Pancreas (tissue), 10 donors: ENCODE results near the gene COL28A1. TPM values are rescaled to one million over a fixed set of nuclear protein-coding genes. Genes with fewer than 3 reads are reported as not detected.
A peak's percentile ranks its signal among the peaks of the same experiment; 100 is the strongest.

Experiments
- ATAC-seq, 4 donors: fragments of 200-7000 bp; cut with Tn5 transposase; one replicate each; pipeline versions ENCODE4 v1.8.0 to v1.9.1; 2020; ENCODE audit warnings: mild to moderate bottlenecking in 4 of 4, moderate library complexity in 4 of 4
- DNase-seq, 6 donors: peaks; one replicate each; pipeline ENCODE4 v3.0.0-alpha.2; 2020
- FAIRE-seq: peaks from 2 replicates; lab custom pipeline; 2012; peaks lifted over from hg19 to GRCh38; lab: Jason Lieb, UNC
- H3K27ac ChIP-seq, 4 donors: fragments of 200-600 bp; sonication (generic); 1 replicate in 3 of 4; 2 replicates in 1 of 4; pipeline versions ENCODE4 v1.5.0 to v1.8.0; 2020
- H3K27me3 ChIP-seq, 4 donors: fragments of 200-600 bp; one replicate each; pipeline ENCODE4 v1.8.0; 2021
- H3K36me3 ChIP-seq, 3 donors: fragments of 200-600 bp; sonication (generic) in 1 of 3; one replicate each; pipeline versions ENCODE4 v1.5.0 to v1.8.0; 2020 to 2021
- H3K4me1 ChIP-seq, 3 donors: fragments of 200-600 bp; one replicate each; pipeline ENCODE4 v1.8.0; 2021
- H3K4me3 ChIP-seq, 4 donors: fragments of 200-600 bp; sonication (generic) in 2 of 4; one replicate each; pipeline versions ENCODE4 v1.5.0 to v1.8.0; 2020 to 2021
- H3K9me3 ChIP-seq, 4 donors: fragments of 200-600 bp; one replicate each; pipeline ENCODE4 v1.8.0; 2021
- CTCF ChIP-seq, 4 donors: fragments of 200-600 bp; sonication (generic) in 3 of 4; IDR thresholded peaks; one replicate each; pipeline versions ENCODE4 v1.5.0 to v1.8.0; 2021; ENCODE audit warnings: antibody characterized with exemption in 4 of 4
- WGBS, 2 donors: extraction: QIAGEN DNeasy Blood & Tissue Kit; methylation state at CpG; one replicate each; pipeline ENCODE4 v1.1.7; 2013; 5-methylcytosine and 5-hydroxymethylcytosine counted together
- intact Hi-C, 3 donors: fragments of 100-400 bp; cut with DNase I; formaldehyde crosslinking; loops; one replicate each; pipeline versions ENCODE4 v1.11.1 to v1.14.2; 2022
- polyA plus RNA-seq, 2 donors: library from polyadenylated mRNA; stranded (reverse); fragments of 200-250 nt; gene quantifications; one replicate each; pipeline ENCODE4 v1.2.3, GENCODE V29; 2013
- total RNA-seq, 6 donors: library from RNA; stranded (reverse); fragmentation: NEBNext Ultra II Directional in 4 of 6; extraction: Animal tissue kit (Norgen Biotek cat#: 25700) in 4 of 6; gene quantifications; one replicate each; pipeline versions ENCODE4 v1.2.1 to v1.2.4, GENCODE V29; 2021 to 2023
- donor health status: healthy with polysubstance abuse.
- donor health status: DM: no; HTN: no; CAD: no; lungs with moderate emphysema.
- donor health status: DM: no; HTN: no; CAD: no.
- donor health status: control.
- donor health status: control.
- donor health status: Bipolar disorder and iron deficiency.
- donor health status: DM: yes; HTN: yes; CAD: no.
- donor health status: DM: no; HTN: no; CAD: no.
- donor health status: DM: no; HTN: no; CAD: no.
- donor health status: DM: yes; HTN: yes; CAD: no.

The COL28A1 gene
- total RNA-seq (1 to 10 TPM in 4 of 6 donors, under 1 TPM in 2; 0.84 to 6.9 (median 2.8) TPM), polyA plus RNA-seq (10 to 100 TPM in 1 of 2 donors, 1 to 10 TPM in 1; 9.4 to 14.4 TPM)

GRCh38 chr7:7535691-7536090 is at the start of gene COL28A1:
TSS of gene COL28A1 (minus strand) at chr7:7535873. CDS start at chr7:7532875, 2,998 bp downstream.
- no peaks in the 10 kb centered on the region for H3K36me3 ChIP-seq
- FAIRE-seq (no peak), DNase-seq (no peak), ATAC-seq (no peak)
- H3K4me3 ChIP-seq, result no peak within 1 kb of the TSS
- no peaks in the 10 kb centered on the region for H3K9me3 ChIP-seq
- intact Hi-C loops, result no loop called here
- no peaks in the 10 kb centered on the region for H3K27me3 ChIP-seq
- TF ChIP-seq CTCF (IDR thresholded peaks at IDR 0.05), result no peak
- H3K27ac ChIP-seq, result no peak within 1 kb of the TSS
- H3K4me1 ChIP-seq, result no peaks in the 10 kb centered on the region
- 14 to 25% methylated on average over 1 of the region's 1 CpG for WGBS, 2 donors

- Histone ChIP-seq H3K27ac (no peak overlapping the region), H3K27me3 (no peaks in the 10 kb centered on the region), H3K9me3 (no peaks in the 10 kb centered on the region), H3K4me3 (no peak overlapping the region), H3K36me3 (peaks cover 0 to 4% (median 0%) of the 10 kb centered on the region in 3 donors), H3K4me1 (peaks cover 0 to 8% (median 4%) of the 10 kb centered on the region in 3 donors)
- FAIRE-seq (no peak), ATAC-seq (no peak), DNase-seq (no peak)
- TF ChIP-seq CTCF (IDR thresholded peaks at IDR 0.05), result no peak
- WGBS, 2 donors, result 77 to 83% methylated on average over 1 of the region's 1 CpG
- intact Hi-C loops, result no loop called here
These were observed 49.0 kb upstream of the COL28A1 start for GRCh38 chr7:7584653-7585052.

DNA sequence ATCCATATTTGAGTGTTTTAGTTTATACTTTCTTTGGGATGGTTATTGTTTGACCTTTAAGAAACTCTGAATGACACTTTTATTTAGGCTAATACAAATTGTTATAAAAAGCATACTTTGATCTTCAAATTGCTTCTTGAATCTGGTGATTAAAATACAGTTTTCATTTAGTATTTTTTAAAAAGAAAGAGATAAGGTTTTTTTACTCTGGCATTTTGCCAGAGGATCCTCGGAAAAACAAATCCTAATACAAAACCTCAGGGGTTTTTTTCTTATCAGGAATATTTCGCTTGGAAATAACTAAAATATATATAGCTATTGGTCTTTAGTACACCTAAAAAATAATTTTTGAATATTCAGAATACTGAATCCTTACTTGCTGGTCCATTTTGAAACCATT is 48.1 kb upstream of the COL28A1 start:
- WGBS, 2 donors, result 38 to 41% methylated on average over 2 of the region's 2 CpGs
- DNase-seq (no peak), FAIRE-seq (peak; percentile 54), ATAC-seq (no peak)
- H3K27ac ChIP-seq, result no peak overlapping the region
- no peak overlapping the region for H3K4me3 ChIP-seq
- intact Hi-C loops, result no loop called here
- no peaks in the 10 kb centered on the region for H3K27me3 ChIP-seq
- no peaks in the 10 kb centered on the region for H3K9me3 ChIP-seq
- no peak for TF ChIP-seq CTCF (IDR thresholded peaks at IDR 0.05)
- peaks cover 0 to 8% (median 4%) of the 10 kb centered on the region in 3 donors for H3K4me1 ChIP-seq
- no peaks in the 10 kb centered on the region for H3K36me3 ChIP-seq

DNA sequence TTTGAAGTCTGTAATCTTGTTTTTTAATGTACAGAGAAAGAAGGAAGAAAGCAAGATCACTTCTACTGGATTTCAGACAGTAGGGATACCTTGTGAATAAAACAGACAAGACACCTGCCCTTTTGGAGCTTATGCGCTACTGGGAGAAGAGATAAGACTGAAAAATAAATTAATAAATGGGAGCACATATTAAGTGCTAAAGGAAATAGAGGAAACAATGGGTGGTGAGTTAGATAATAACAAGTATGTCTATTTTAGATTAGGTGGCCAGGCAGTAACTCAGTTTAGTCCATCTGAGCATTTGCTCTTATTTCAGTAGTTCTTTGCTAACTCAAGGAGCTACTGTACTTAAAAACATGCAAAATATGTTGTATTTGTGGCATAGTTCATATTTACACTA is 46.9 kb upstream of the COL28A1 start:
- FAIRE-seq (no peak), DNase-seq (no peak), ATAC-seq (no peak)
- Histone ChIP-seq H3K4me1 (peaks cover 0 to 8% (median 4%) of the 10 kb centered on the region in 3 donors), H3K36me3 (no peaks in the 10 kb centered on the region), H3K27me3 (no peaks in the 10 kb centered on the region), H3K4me3 (no peak overlapping the region), H3K27ac (no peak overlapping the region), H3K9me3 (no peaks in the 10 kb centered on the region)
- no peak for TF ChIP-seq CTCF (IDR thresholded peaks at IDR 0.05)
- WGBS, 2 donors, result 55 to 61% methylated on average over 1 of the region's 1 CpG
- intact Hi-C loops, result no loop called here

DNA sequence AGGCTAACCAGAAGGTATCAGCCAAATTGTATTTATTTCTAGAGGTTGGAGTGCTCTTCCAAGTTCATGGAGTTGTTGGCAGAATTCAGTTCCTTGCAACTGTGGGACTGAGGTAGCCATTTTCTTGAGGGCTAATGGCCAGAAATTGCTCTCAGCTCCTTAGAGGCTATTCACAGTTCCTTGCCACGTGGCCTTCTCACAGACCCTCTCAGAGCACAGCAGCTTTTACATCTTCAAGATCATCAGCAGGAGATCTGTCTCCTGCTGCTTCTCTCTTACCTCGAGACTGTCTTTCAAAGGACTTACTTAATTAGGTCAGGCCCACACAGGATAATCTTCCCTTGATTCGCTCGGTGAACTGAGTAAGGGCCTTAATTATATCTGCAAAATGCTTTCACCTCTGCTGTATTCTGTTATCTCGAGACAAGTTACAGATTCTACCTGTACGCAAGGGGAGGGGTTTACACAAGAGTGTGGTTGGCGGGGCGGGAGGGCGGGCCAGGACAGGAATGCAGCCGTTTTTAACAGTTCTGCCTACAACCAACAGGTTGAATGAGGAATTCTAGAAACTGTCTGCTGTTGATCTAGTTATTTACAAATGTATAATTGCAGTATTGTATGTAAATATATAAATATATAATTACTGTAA is 46.0 kb upstream of the COL28A1 start:
- no peak for ATAC-seq
- TF ChIP-seq CTCF (IDR thresholded peaks at IDR 0.05), result no peak
- 89% methylated on average over 10 of the region's 10 CpGs for WGBS, 2 donors
- intact Hi-C loops, result no loop called here
- H3K27ac ChIP-seq, result no peak overlapping the region
- no peaks in the 10 kb centered on the region for H3K27me3 ChIP-seq
- no peak overlapping the region for H3K4me3 ChIP-seq
- peaks cover 0 to 8% (median 4%) of the 10 kb centered on the region in 3 donors for H3K4me1 ChIP-seq
- no peak for FAIRE-seq
- H3K9me3 ChIP-seq, result no peaks in the 10 kb centered on the region
- no peaks in the 10 kb centered on the region for H3K36me3 ChIP-seq
- no peak for DNase-seq
